ENCODE measurements around the gene APBB1.

Gene APBB1

DNA sequence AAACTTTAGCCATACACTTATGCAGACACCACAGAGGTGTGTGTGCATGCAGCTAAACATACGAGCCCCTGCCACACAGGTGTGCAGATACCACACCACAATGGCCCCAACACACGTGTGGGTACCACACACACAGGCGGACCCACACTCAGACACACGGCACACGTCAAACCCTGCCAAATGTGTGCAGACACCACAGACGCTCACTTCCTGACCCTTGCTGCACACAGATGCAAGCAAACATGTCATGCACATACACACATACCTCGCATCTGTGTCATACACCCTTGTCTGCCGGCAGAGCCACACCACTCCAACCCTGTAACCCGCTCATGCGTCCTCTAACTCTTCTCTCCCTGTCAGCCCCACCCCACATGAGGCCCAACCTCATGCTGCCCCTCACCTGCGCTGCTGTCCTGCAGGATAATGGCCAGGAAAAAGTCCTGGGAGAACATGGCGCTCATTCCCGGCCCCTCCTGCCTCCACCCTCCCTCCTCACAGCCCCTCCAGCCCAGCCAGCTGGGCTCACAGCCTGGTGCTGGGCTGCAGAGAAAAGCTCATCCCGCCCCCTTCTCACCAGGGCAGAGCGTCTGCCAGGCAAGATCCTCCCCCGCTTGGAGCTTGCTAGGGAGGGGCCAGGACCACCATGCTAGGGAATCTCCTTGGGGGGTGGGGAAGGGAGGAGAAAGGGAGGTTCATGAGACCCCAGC lies 14.4 kb downstream of the APBB1 start:
- Histone ChIP-seq H3K9ac (ENCODE audit: low read depth in 1 of 2, low read length in 2 of 2) (no peak overlapping the region), H3K27ac (ENCODE audit: low read depth, low read length) (no peak overlapping the region), H3K9me3 (ENCODE audit: control insufficient read depth in 1 of 2, low read length in 2 of 2) (no peaks in the 10 kb centered on the region), H3K4me1 (ENCODE audit: control insufficient read depth in 1 of 2, insufficient read depth in 2 of 2, low read length in 2 of 2) (peaks cover 0 to 18% of the 10 kb centered on the region in 2 donors), H3K36me3 (ENCODE audit: control insufficient read depth in 1 of 2, insufficient read depth in 2 of 2, low read length in 2 of 2) (peaks cover 0 to 9% of the 10 kb centered on the region in 2 donors), H3K27me3 (ENCODE audit: control insufficient read depth in 1 of 2, insufficient read depth in 2 of 2, low read length in 2 of 2) (no peaks in the 10 kb centered on the region), H3K4me3 (ENCODE audit: low read depth in 1 of 2, low read length in 2 of 2) (no peak overlapping the region)

- Histone ChIP-seq H3K4me3 (ENCODE audit: low read depth in 1 of 2, low read length in 2 of 2) (no peak overlapping the region), H3K4me1 (ENCODE audit: control insufficient read depth in 1 of 2, insufficient read depth in 2 of 2, low read length in 2 of 2) (peaks cover 0 to 18% of the 10 kb centered on the region in 2 donors), H3K9me3 (ENCODE audit: control insufficient read depth in 1 of 2, low read length in 2 of 2) (no peaks in the 10 kb centered on the region), H3K27me3 (ENCODE audit: control insufficient read depth in 1 of 2, insufficient read depth in 2 of 2, low read length in 2 of 2) (no peaks in the 10 kb centered on the region), H3K36me3 (ENCODE audit: control insufficient read depth in 1 of 2, insufficient read depth in 2 of 2, low read length in 2 of 2) (peaks cover 0 to 9% of the 10 kb centered on the region in 2 donors), H3K27ac (ENCODE audit: low read depth, low read length) (no peak overlapping the region), H3K9ac (ENCODE audit: low read depth in 1 of 2, low read length in 2 of 2) (no peak overlapping the region)
Measured at GRCh38 chr11:6403539-6403938, 15.4 kb downstream of the APBB1 start.

- Histone ChIP-seq H3K9me3 (ENCODE audit: control insufficient read depth in 1 of 2, low read length in 2 of 2) (no peaks in the 10 kb centered on the region), H3K4me1 (ENCODE audit: control insufficient read depth in 1 of 2, insufficient read depth in 2 of 2, low read length in 2 of 2) (peaks cover 0 to 18% of the 10 kb centered on the region in 2 donors), H3K9ac (ENCODE audit: low read depth in 1 of 2, low read length in 2 of 2) (no peak overlapping the region), H3K4me3 (ENCODE audit: low read depth in 1 of 2, low read length in 2 of 2) (no peak overlapping the region), H3K36me3 (ENCODE audit: control insufficient read depth in 1 of 2, insufficient read depth in 2 of 2, low read length in 2 of 2) (peaks cover 0 to 9% of the 10 kb centered on the region in 2 donors), H3K27me3 (ENCODE audit: control insufficient read depth in 1 of 2, insufficient read depth in 2 of 2, low read length in 2 of 2) (no peaks in the 10 kb centered on the region), H3K27ac (ENCODE audit: low read depth, low read length) (no peak overlapping the region)
Measured at GRCh38 chr11:6402561-6402981, 16.3 kb downstream of the APBB1 start.

DNA sequence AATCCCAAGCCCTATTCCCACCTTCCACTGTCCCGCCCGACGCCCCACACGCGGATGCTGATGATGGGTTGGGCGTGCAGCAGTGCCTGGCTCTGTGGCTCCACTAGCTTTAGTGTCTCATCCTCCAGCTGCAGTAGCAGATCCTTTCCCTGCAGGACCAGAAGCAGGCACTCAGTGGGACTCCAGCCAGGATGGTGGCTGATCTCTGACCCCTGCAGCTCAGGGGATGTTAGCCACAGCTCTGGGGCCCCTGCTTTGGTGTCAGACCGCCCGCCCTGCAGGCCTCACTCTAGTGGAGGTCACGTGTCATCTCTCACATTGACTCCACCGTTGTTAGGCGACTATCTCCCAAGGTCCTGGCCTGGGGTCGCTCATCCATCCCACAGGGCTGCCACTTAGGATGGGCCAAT lies 16.8 kb downstream of the APBB1 start:
- Histone ChIP-seq H3K27me3 (ENCODE audit: control insufficient read depth in 1 of 2, insufficient read depth in 2 of 2, low read length in 2 of 2) (no peaks in the 10 kb centered on the region), H3K9ac (ENCODE audit: low read depth in 1 of 2, low read length in 2 of 2) (no peak overlapping the region), H3K27ac (ENCODE audit: low read depth, low read length) (no peak overlapping the region), H3K4me1 (ENCODE audit: control insufficient read depth in 1 of 2, insufficient read depth in 2 of 2, low read length in 2 of 2) (peaks cover 0 to 18% of the 10 kb centered on the region in 2 donors), H3K36me3 (ENCODE audit: control insufficient read depth in 1 of 2, insufficient read depth in 2 of 2, low read length in 2 of 2) (peaks cover 0 to 9% of the 10 kb centered on the region in 2 donors), H3K4me3 (ENCODE audit: low read depth in 1 of 2, low read length in 2 of 2) (no peak overlapping the region), H3K9me3 (ENCODE audit: control insufficient read depth in 1 of 2, low read length in 2 of 2) (no peaks in the 10 kb centered on the region)

GRCh38 chr11:6401464-6401863 lies 17.4 kb downstream of the APBB1 start:
- H3K9me3 ChIP-seq (ENCODE audit: control insufficient read depth in 1 of 2, low read length in 2 of 2) = no peaks in the 10 kb centered on the region
- peaks cover 0 to 9% of the 10 kb centered on the region in 2 donors for H3K36me3 ChIP-seq (ENCODE audit: control insufficient read depth in 1 of 2, insufficient read depth in 2 of 2, low read length in 2 of 2)
- H3K27ac ChIP-seq (ENCODE audit: low read depth, low read length) = no peak overlapping the region
- H3K4me3 ChIP-seq (ENCODE audit: low read depth in 1 of 2, low read length in 2 of 2) = no peak overlapping the region
- no peak overlapping the region for H3K9ac ChIP-seq (ENCODE audit: low read depth in 1 of 2, low read length in 2 of 2)
- H3K4me1 ChIP-seq (ENCODE audit: control insufficient read depth in 1 of 2, insufficient read depth in 2 of 2, low read length in 2 of 2) = peaks cover 0 to 18% of the 10 kb centered on the region in 2 donors
- H3K27me3 ChIP-seq (ENCODE audit: control insufficient read depth in 1 of 2, insufficient read depth in 2 of 2, low read length in 2 of 2) = no peaks in the 10 kb centered on the region

DNA sequence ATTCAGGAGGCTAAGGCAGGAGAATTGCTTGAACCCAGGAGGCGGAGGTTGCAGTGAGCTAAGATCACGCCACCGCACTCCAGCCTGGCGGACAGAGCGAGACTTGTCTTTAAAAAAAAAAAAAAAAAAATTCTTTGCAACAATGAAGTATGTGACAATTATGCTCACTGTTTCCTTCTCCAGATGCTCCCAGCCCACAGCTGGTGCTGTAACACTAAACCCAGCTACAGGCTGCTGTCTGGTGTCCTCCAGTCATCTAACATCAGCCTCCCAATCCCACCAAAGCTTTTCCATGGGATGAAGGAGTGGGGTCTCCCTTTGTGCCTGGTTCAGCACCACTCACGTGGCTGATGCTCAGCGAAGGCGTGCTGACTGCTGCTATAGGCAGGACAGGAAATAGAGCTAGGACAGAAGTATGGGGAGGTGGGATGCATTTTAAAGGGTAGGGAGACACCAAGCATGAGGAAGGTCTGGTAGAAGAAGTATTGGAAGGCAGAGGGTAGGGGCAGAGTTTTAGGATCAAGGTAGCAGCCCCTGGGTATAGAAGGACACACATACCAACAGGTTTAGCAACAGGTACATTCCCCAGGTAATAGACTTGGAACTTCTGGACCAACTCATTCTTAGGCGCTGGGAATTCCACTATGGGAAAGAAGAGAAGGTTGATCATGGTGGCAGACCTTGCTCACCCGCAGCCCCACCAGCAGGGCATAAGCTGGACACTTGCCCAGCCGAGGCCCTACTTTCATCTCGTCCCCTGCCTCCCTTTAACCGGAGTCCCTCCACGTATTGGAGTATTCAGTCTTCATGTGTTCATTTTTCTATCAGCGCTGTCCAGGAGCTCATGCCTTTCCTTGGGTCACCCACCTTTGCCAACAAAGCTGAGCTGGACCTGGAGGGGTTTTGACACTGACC lies 18.2 kb downstream of the APBB1 start:
- Histone ChIP-seq H3K9me3 (ENCODE audit: control insufficient read depth in 1 of 2, low read length in 2 of 2) (no peaks in the 10 kb centered on the region), H3K27ac (ENCODE audit: low read depth, low read length) (no peak overlapping the region), H3K4me1 (ENCODE audit: control insufficient read depth in 1 of 2, insufficient read depth in 2 of 2, low read length in 2 of 2) (peaks cover 0 to 14% of the 10 kb centered on the region in 2 donors), H3K36me3 (ENCODE audit: control insufficient read depth in 1 of 2, insufficient read depth in 2 of 2, low read length in 2 of 2) (peaks cover 0 to 9% of the 10 kb centered on the region in 2 donors), H3K27me3 (ENCODE audit: control insufficient read depth in 1 of 2, insufficient read depth in 2 of 2, low read length in 2 of 2) (no peaks in the 10 kb centered on the region), H3K4me3 (ENCODE audit: low read depth in 1 of 2, low read length in 2 of 2) (no peak overlapping the region), H3K9ac (ENCODE audit: low read depth in 1 of 2, low read length in 2 of 2) (no peak overlapping the region)

GRCh38 chr11:6397636-6398035 lies 21.3 kb downstream of the APBB1 start:
- no peak overlapping the region for H3K4me3 ChIP-seq (ENCODE audit: low read depth in 1 of 2, low read length in 2 of 2)
- no peaks in the 10 kb centered on the region for H3K27me3 ChIP-seq (ENCODE audit: control insufficient read depth in 1 of 2, insufficient read depth in 2 of 2, low read length in 2 of 2)
- H3K27ac ChIP-seq (ENCODE audit: low read depth, low read length) = no peak overlapping the region
- no peak overlapping the region for H3K9ac ChIP-seq (ENCODE audit: low read depth in 1 of 2, low read length in 2 of 2)
- H3K36me3 ChIP-seq (ENCODE audit: control insufficient read depth in 1 of 2, insufficient read depth in 2 of 2, low read length in 2 of 2) = peaks cover 0 to 2% of the 10 kb centered on the region in 2 donors
- H3K4me1 ChIP-seq (ENCODE audit: control insufficient read depth in 1 of 2, insufficient read depth in 2 of 2, low read length in 2 of 2) = no peaks in the 10 kb centered on the region
- H3K9me3 ChIP-seq (ENCODE audit: control insufficient read depth in 1 of 2, low read length in 2 of 2) = no peaks in the 10 kb centered on the region

DNA sequence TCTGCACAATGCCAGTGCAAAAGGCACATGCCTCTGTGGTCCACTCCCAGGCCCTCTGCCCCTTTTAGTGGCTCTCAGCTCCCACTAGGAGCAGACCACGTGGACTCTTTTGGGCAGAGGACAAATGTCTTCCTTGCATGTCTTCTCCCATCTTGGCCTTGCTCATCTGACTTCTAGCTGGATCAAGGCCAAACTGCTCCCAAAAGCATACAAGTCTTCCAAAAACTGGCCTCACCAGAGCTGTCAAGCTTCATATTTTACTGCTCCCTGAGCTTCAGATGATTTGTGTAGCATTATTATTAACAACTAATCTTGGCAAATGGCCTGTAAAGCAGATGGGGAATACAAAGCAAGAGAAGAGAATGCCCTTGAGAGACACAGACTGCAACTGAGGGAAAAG lies 21.7 kb downstream of the APBB1 start:
- no peak overlapping the region for H3K27ac ChIP-seq (ENCODE audit: low read depth, low read length)
- H3K4me3 ChIP-seq (ENCODE audit: low read depth in 1 of 2, low read length in 2 of 2) = no peak overlapping the region
- H3K9ac ChIP-seq (ENCODE audit: low read depth in 1 of 2, low read length in 2 of 2) = no peak overlapping the region
- no peaks in the 10 kb centered on the region for H3K27me3 ChIP-seq (ENCODE audit: control insufficient read depth in 1 of 2, insufficient read depth in 2 of 2, low read length in 2 of 2)
- no peaks in the 10 kb centered on the region for H3K4me1 ChIP-seq (ENCODE audit: control insufficient read depth in 1 of 2, insufficient read depth in 2 of 2, low read length in 2 of 2)
- peaks cover 0 to 2% of the 10 kb centered on the region in 2 donors for H3K36me3 ChIP-seq (ENCODE audit: control insufficient read depth in 1 of 2, insufficient read depth in 2 of 2, low read length in 2 of 2)
- H3K9me3 ChIP-seq (ENCODE audit: control insufficient read depth in 1 of 2, low read length in 2 of 2) = no peaks in the 10 kb centered on the region

DNA sequence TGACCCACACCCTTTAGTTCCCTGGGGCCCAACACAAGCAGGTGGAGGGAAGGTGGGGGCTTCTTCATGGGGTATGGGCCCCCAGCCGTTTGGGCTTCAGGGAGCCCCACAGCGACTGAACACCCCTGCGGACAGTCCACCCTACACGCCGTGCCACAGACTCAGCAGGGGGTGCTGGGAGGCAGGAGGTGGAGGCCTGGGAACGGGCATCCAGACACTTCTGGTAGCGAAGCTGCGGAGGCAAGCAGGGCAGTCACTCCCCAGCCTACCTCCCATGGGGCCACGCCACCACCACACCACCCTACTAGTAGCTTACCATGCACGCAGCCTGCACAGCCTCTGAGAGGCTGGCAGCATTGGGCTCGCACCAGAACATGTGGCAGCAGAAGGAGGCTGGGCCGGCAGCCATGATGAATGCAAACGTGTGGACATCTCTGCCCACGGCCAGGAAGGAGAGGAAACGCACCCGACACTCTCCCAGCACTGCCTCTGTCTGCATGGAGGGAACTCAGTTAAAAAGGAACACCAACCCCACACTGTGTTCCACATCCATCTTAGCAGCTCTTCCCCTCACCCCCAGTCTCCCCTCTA lies 23.3 kb downstream of the APBB1 start:
- Histone ChIP-seq H3K9me3 (ENCODE audit: control insufficient read depth in 1 of 2, low read length in 2 of 2) (no peaks in the 10 kb centered on the region), H3K27ac (ENCODE audit: low read depth, low read length) (no peak overlapping the region), H3K4me1 (ENCODE audit: control insufficient read depth in 1 of 2, insufficient read depth in 2 of 2, low read length in 2 of 2) (peaks cover 8 to 12% of the 10 kb centered on the region in 2 donors), H3K27me3 (ENCODE audit: control insufficient read depth in 1 of 2, insufficient read depth in 2 of 2, low read length in 2 of 2) (no peaks in the 10 kb centered on the region), H3K9ac (ENCODE audit: low read depth in 1 of 2, low read length in 2 of 2) (no peak overlapping the region), H3K36me3 (ENCODE audit: control insufficient read depth in 1 of 2, insufficient read depth in 2 of 2, low read length in 2 of 2) (peaks cover 0 to 1% of the 10 kb centered on the region in 2 donors), H3K4me3 (ENCODE audit: low read depth in 1 of 2, low read length in 2 of 2) (no peak overlapping the region)
